HG03159 (cell line): ENCODE measurements around the gene NOD2.

Experiments
- ATAC-seq: cut with Tn5 transposase; IDR thresholded peaks from one replicate; pipeline ENCODE4 v1.9.1; 2021; ENCODE audit warnings: mild to moderate bottlenecking, moderate library complexity; ENCODE audit not compliant: unreplicated experiment

Gene NOD2

GRCh38 chr16:50712560-50712898, 19.1 kb downstream of the NOD2 start:
- ATAC-seq, result no peak

- no peak for ATAC-seq
These were observed 19.6 kb downstream of the NOD2 start for GRCh38 chr16:50712956-50713355.

- ATAC-seq, result no peak
These were observed 23.7 kb downstream of the NOD2 start for GRCh38 chr16:50717091-50717490.

GRCh38 chr16:50717494-50717893, 24.1 kb downstream of the NOD2 start:
- no peak for ATAC-seq

GRCh38 chr16:50718061-50718760, 24.8 kb downstream of the NOD2 start:
- ATAC-seq, result no peak

- no peak for ATAC-seq
These were observed 25.5 kb downstream of the NOD2 start for GRCh38 chr16:50718761-50719400.

GRCh38 chr16:50719401-50720337, 26.3 kb downstream of the NOD2 start:
- no peak for ATAC-seq

- ATAC-seq, result no peak
These were observed 28.4 kb downstream of the NOD2 start for GRCh38 chr16:50721549-50722404.

GRCh38 chr16:50722405-50722737, 29.0 kb downstream of the NOD2 start:
- no peak for ATAC-seq

- ATAC-seq, result no peak
These were observed 29.6 kb downstream of the NOD2 start for GRCh38 chr16:50722960-50723359.

- no peak for ATAC-seq
These were observed 30.9 kb downstream of the NOD2 start for GRCh38 chr16:50724306-50724705.

GRCh38 chr16:50731130-50731988, 38.0 kb downstream of the NOD2 start:
- ATAC-seq, result no peak

GRCh38 chr16:50731989-50732832, 38.8 kb downstream of the NOD2 start:
- no peak for ATAC-seq

- no peak for ATAC-seq
These were observed 40.1 kb downstream of the NOD2 start for GRCh38 chr16:50733468-50733867.

- ATAC-seq, result no peak
These were observed 42.3 kb downstream of the NOD2 start for GRCh38 chr16:50735629-50736122.

GRCh38 chr16:50736448-50736847, 43.0 kb downstream of the NOD2 start:
- ATAC-seq, result no peak

- no peak for ATAC-seq
These were observed 44.1 kb downstream of the NOD2 start for GRCh38 chr16:50737420-50737959.

GRCh38 chr16:50739031-50739430, 45.6 kb downstream of the NOD2 start:
- no peak for ATAC-seq

GRCh38 chr16:50740736-50741135, 47.3 kb downstream of the NOD2 start:
- no peak for ATAC-seq
